ENCODE data around the gene CREB1. TPM values are rescaled to one million over a fixed set of nuclear protein-coding genes. Genes with fewer than 3 reads are reported as not detected.
A peak's percentile ranks its signal among the peaks of the same experiment; 100 is the strongest.

CREB1 gene
- total RNA-seq, 1 experiment from 2014 or later: 71.3 TPM

GRCh38 chr2:207513551-207514257 is 16.1 kb upstream of the CREB1 start:
- no peaks in the 10 kb centered on the region for H3K9me3 Mint-ChIP-seq (ENCODE audit: unreplicated experiment)
- H3K4me3 Mint-ChIP-seq (ENCODE audit: unreplicated experiment): peak overlapping the region; percentile 55
- intact Hi-C loops (cut with micrococcal nuclease): no loop called here
- ChIA-PET POLR2A (interaction anchor here (1.0 to 3.5 kb wide), 12 partner anchors 8 to 198 kb away, joined by 3 to 66 read pairs (median 4); partner anchors contain the start of genes CCNYL1, CREB1 and METTL21A), CTCF (interaction anchor here (0.6 to 1.1 kb wide), 3 partner anchors 12 to 175 kb away, joined by 3 to 6 read pairs (median 4); no protein-coding TSS in a partner anchor)
- no peaks in the 10 kb centered on the region for H3K27me3 Mint-ChIP-seq (ENCODE audit: insufficient read depth, unreplicated experiment)
- no TSS peak for BruUV-seq (replicated peaks)
- peaks cover 36% of the 10 kb centered on the region for H3K4me1 Mint-ChIP-seq (ENCODE audit: insufficient read depth, unreplicated experiment)
- H3K27ac Mint-ChIP-seq (ENCODE audit: low read depth, unreplicated experiment): peak overlapping the region; percentile 91
- no peaks in the 10 kb centered on the region for H3K36me3 Mint-ChIP-seq (ENCODE audit: insufficient read depth, unreplicated experiment)
- peak; percentile 82 for DNase-seq (ENCODE audit: unreplicated experiment)
- TF ChIP-seq CTCF (IDR thresholded peaks at IDR 0.05; ENCODE audit: unreplicated experiment): no peak

GRCh38 chr2:207514451-207514850 is 15.3 kb upstream of the CREB1 start:
- no TSS peak for BruUV-seq (replicated peaks)
- peaks cover 36% of the 10 kb centered on the region for H3K4me1 Mint-ChIP-seq (ENCODE audit: insufficient read depth, unreplicated experiment)
- TF ChIP-seq CTCF (IDR thresholded peaks at IDR 0.05; ENCODE audit: unreplicated experiment): no peak
- H3K27ac Mint-ChIP-seq (ENCODE audit: low read depth, unreplicated experiment): peak overlapping the region; percentile 91
- intact Hi-C loops (cut with micrococcal nuclease): no loop called here
- CTCF ChIA-PET: no interaction called here
- no peaks in the 10 kb centered on the region for H3K27me3 Mint-ChIP-seq (ENCODE audit: insufficient read depth, unreplicated experiment)
- peaks cover 6% of the 10 kb centered on the region for H3K9me3 Mint-ChIP-seq (ENCODE audit: unreplicated experiment)
- H3K36me3 Mint-ChIP-seq (ENCODE audit: insufficient read depth, unreplicated experiment): no peaks in the 10 kb centered on the region
- POLR2A ChIA-PET: interaction anchor here (0.8 to 3.5 kb wide), 10 partner anchors 10 to 211 kb away, joined by 3 to 66 read pairs (median 4); partner anchors contain the start of genes CREB1 and METTL21A
- no peak for DNase-seq (ENCODE audit: unreplicated experiment)
- peak overlapping the region; percentile 55 for H3K4me3 Mint-ChIP-seq (ENCODE audit: unreplicated experiment)

GRCh38 chr2:207515671-207516070 is 14.1 kb upstream of the CREB1 start:
- intact Hi-C loops (cut with micrococcal nuclease): no loop called here
- no TSS peak for BruUV-seq (replicated peaks)
- CTCF ChIA-PET: no interaction called here

More at GRCh38 chr2:207515671-207516070, 14.1 kb upstream of the CREB1 start:
- Mint-ChIP-seq H3K4me3 (ENCODE audit: unreplicated experiment) (no peak overlapping the region), H3K36me3 (ENCODE audit: insufficient read depth, unreplicated experiment) (no peaks in the 10 kb centered on the region), H3K27ac (ENCODE audit: low read depth, unreplicated experiment) (no peak overlapping the region), H3K4me1 (ENCODE audit: insufficient read depth, unreplicated experiment) (peaks cover 36% of the 10 kb centered on the region), H3K9me3 (ENCODE audit: unreplicated experiment) (peaks cover 7% of the 10 kb centered on the region), H3K27me3 (ENCODE audit: insufficient read depth, unreplicated experiment) (no peaks in the 10 kb centered on the region)
- DNase-seq (ENCODE audit: unreplicated experiment): no peak
- TF ChIP-seq CTCF (IDR thresholded peaks at IDR 0.05; ENCODE audit: unreplicated experiment): no peak
- POLR2A ChIA-PET: interaction anchor here (1.5 to 3.5 kb wide), 3 partner anchors 9 to 28 kb away, joined by 3 to 66 read pairs (median 6); partner anchors contain the start of gene CREB1

Data from MCF 10A (cell line).